PC-9 (cell line): ENCODE measurements around the gene NDST1. TPM values are rescaled to one million over a fixed set of nuclear protein-coding genes. Genes with fewer than 3 reads are reported as not detected.

Source experiments
- BruUV-seq: library from RNA; stranded (reverse); fragments of 400-500 nt; replicated peaks from 2 replicates; lab custom pipeline; 2021; lab: Mats Ljungman, UMichigan
- CTCF ChIA-PET: fragments of 300-600 bp; sonication (Branson Sonifier 250); formaldehyde crosslinking; loops from one replicate; lab custom pipeline; 2022; ENCODE audit warnings: antibody characterized with exemption; lab: Charles Lee
- POLR2A ChIA-PET: fragments of 300-600 bp; sonication (Branson Sonifier 250); formaldehyde crosslinking; loops from one replicate; lab custom pipeline; 2022; ENCODE audit warnings: antibody characterized with exemption; ENCODE audit not compliant: unreplicated experiment; lab: Charles Lee
- DNase-seq, 2 experiments: peaks; one replicate each; pipeline versions ENCODE4 v3.0.0 to v3.0.0-alpha.2; 2015 to 2022; ENCODE audit warnings: mixed read lengths in 1 of 2
- H2AFZ ChIP-seq: fragments of 200-600 bp; sonication (generic); 2 replicates; pipeline ENCODE4 v1.8.1; 2017; ENCODE audit warnings: antibody characterized with exemption
- H3F3A ChIP-seq: fragments of 200-600 bp; sonication (generic); 2 replicates; pipeline ENCODE4 v1.8.1; 2017; ENCODE audit warnings: antibody characterized with exemption, mild to moderate bottlenecking, low read depth; ENCODE audit not compliant: insufficient read depth
- H3K27ac ChIP-seq: fragments of 200-600 bp; sonication (generic); 2 replicates; pipeline ENCODE4 v1.6.1; 2016; ENCODE audit warnings: mixed run types
- H3K27me3 ChIP-seq: fragments of 200-600 bp; sonication (generic); 2 replicates; pipeline ENCODE4 v1.6.1; 2016; ENCODE audit warnings: low read depth, mixed run types; ENCODE audit not compliant: insufficient read depth
- H3K36me3 ChIP-seq: fragments of 200-600 bp; sonication (generic); 2 replicates; pipeline ENCODE4 v1.6.1; 2016; ENCODE audit warnings: low read depth, mixed run types
- H3K4me1 ChIP-seq: fragments of 200-600 bp; sonication (generic); replicated peaks from 2 replicates; pipeline ENCODE4 v1.6.1; 2016; ENCODE audit warnings: mixed run types; ENCODE audit not compliant: insufficient read depth
- H3K4me2 ChIP-seq: fragments of 200-600 bp; sonication (generic); 2 replicates; pipeline ENCODE4 v1.6.1; 2017; ENCODE audit warnings: mixed run types
- H3K4me3 ChIP-seq: fragments of 200-600 bp; sonication (generic); 2 replicates; pipeline ENCODE4 v1.6.1; 2016; ENCODE audit warnings: mixed run types
- H3K79me2 ChIP-seq: fragments of 200-600 bp; sonication (generic); 2 replicates; pipeline ENCODE4 v1.6.1; 2017; ENCODE audit warnings: low read depth, mixed run types
- H3K9me2 ChIP-seq: fragments of 200-600 bp; sonication (generic); 2 replicates; pipeline ENCODE4 v1.8.1; 2017; ENCODE audit warnings: mild to moderate bottlenecking; ENCODE audit not compliant: insufficient read depth
- H3K9me3 ChIP-seq: fragments of 200-600 bp; sonication (generic); 2 replicates; pipeline ENCODE4 v1.8.1; 2016; ENCODE audit warnings: low read depth; ENCODE audit not compliant: insufficient read depth
- H4K20me1 ChIP-seq: fragments of 200-600 bp; sonication (generic); 2 replicates; pipeline ENCODE4 v1.8.1; 2017; ENCODE audit not compliant: insufficient read depth
- CTCF ChIP-seq: fragments of 200-600 bp; sonication (generic); conservative IDR thresholded peaks from 2 replicates; pipeline ENCODE4 v1.6.1; 2017; ENCODE audit warnings: mixed run types, antibody characterized with exemption, mild to moderate bottlenecking, moderate library complexity
- EZH2 ChIP-seq: fragments of 200-600 bp; sonication (generic); IDR thresholded peaks from 2 replicates; pipeline ENCODE4 v1.8.0; 2017; ENCODE audit warnings: antibody characterized with exemption, low read depth
- intact Hi-C: fragments of 100-400 bp; cut with micrococcal nuclease; formaldehyde crosslinking; loops from one replicate; pipeline ENCODE4 v1.10.0; 2022; ENCODE audit not compliant: unreplicated experiment
- total RNA-seq: library from RNA; stranded (reverse); gene quantifications from 2 replicates; pipeline ENCODE4 v1.2.3, GENCODE V29; 2021

The NDST1 gene
- total RNA-seq, 1 experiment from 2014 or later = 94.3 TPM

- CTCF ChIA-PET = interaction anchor here (0.7 kb wide), 1 partner anchor 589 kb away, joined by 9 read pairs; no protein-coding TSS in a partner anchor
- intact Hi-C loops = loop anchor here (10.0 kb wide), 1 partner anchor 459 kb away; the partner anchor contains the start of gene GPX3
Measured at GRCh38 chr5:150565868-150566267, 57.9 kb downstream of the NDST1 start.

GRCh38 chr5:150567031-150567717 is 59.2 kb downstream of the NDST1 start:
- POLR2A ChIA-PET = no interaction called here
- no peaks in the 10 kb centered on the region for H3K79me2 ChIP-seq
- TF ChIP-seq CTCF (no peak), EZH2 (no peak)
- H2AFZ ChIP-seq = no peak overlapping the region
- no peaks in the 10 kb centered on the region for H4K20me1 ChIP-seq
- no peaks in the 10 kb centered on the region for H3K9me2 ChIP-seq
- no peak overlapping the region; the same call in 1 of the 2 replicates for H3K4me3 ChIP-seq
- H3K4me2 ChIP-seq = peak overlapping the region; percentile 58
- BruUV-seq = no TSS peak
- H3K9me3 ChIP-seq = no peaks in the 10 kb centered on the region
- peak overlapping the region; percentile 66 for H3K27ac ChIP-seq
- H3K36me3 ChIP-seq = no peaks in the 10 kb centered on the region
- peaks cover 14% of the 10 kb centered on the region for H3K4me1 ChIP-seq
- intact Hi-C loops = loop anchor here (10.0 kb wide), 1 partner anchor 458 kb away; the partner anchor contains the start of gene GPX3
- CTCF ChIA-PET = interaction anchor here (0.6 kb wide), 2 partner anchors 15 to 544 kb away, joined by 3 read pairs; no protein-coding TSS in a partner anchor
- DNase-seq = peak in 1 of 2 experiments; percentile 63
- H3F3A ChIP-seq = peaks cover 12% of the 10 kb centered on the region; the same call in 1 of the 2 replicates
- no peaks in the 10 kb centered on the region for H3K27me3 ChIP-seq

More at GRCh38 chr5:150565868-150566267, 57.9 kb downstream of the NDST1 start:
- Histone ChIP-seq H3K4me1 (peaks cover 14% of the 10 kb centered on the region), H3K36me3 (no peaks in the 10 kb centered on the region), H3K9me3 (no peaks in the 10 kb centered on the region), H3K27me3 (no peaks in the 10 kb centered on the region), H3K4me3 (no peak overlapping the region), H4K20me1 (no peaks in the 10 kb centered on the region), H2AFZ (no peak overlapping the region), H3K4me2 (no peak overlapping the region), H3K9me2 (no peaks in the 10 kb centered on the region), H3K79me2 (no peaks in the 10 kb centered on the region), H3F3A (peaks cover 12% of the 10 kb centered on the region; the same call in 1 of the 2 replicates), H3K27ac (no peak overlapping the region)
- BruUV-seq = no TSS peak
- POLR2A ChIA-PET = no interaction called here
- DNase-seq = no peak
- TF ChIP-seq EZH2 = no peak
- TF ChIP-seq CTCF = no peak

GRCh38 chr5:150568663-150569062 is 60.7 kb downstream of the NDST1 start:
- DNase-seq = no peak
- peaks cover 12% of the 10 kb centered on the region; the same call in 1 of the 2 replicates for H3F3A ChIP-seq

More at GRCh38 chr5:150568663-150569062, 60.7 kb downstream of the NDST1 start:
- no peaks in the 10 kb centered on the region for H3K9me3 ChIP-seq
- TF ChIP-seq EZH2 = no peak
- TF ChIP-seq CTCF = no peak
- peaks cover 14% of the 10 kb centered on the region for H3K4me1 ChIP-seq
- no peaks in the 10 kb centered on the region for H3K79me2 ChIP-seq
- no peak overlapping the region for H3K27ac ChIP-seq
- BruUV-seq = no TSS peak
- H3K36me3 ChIP-seq = no peaks in the 10 kb centered on the region
- ChIA-PET CTCF (no interaction called here), POLR2A (no interaction called here)
- H4K20me1 ChIP-seq = no peaks in the 10 kb centered on the region
- no peak overlapping the region for H3K4me2 ChIP-seq
- H3K27me3 ChIP-seq = no peaks in the 10 kb centered on the region
- no peak overlapping the region for H2AFZ ChIP-seq
- no peaks in the 10 kb centered on the region for H3K9me2 ChIP-seq
- H3K4me3 ChIP-seq = no peak overlapping the region
- intact Hi-C loops = loop anchor here (10.0 kb wide), 1 partner anchor 456 kb away; the partner anchor contains the start of gene GPX3
